Coronary artery (tissue), 2 donors: ENCODE results near the gene DCLK1.

Experiments
- DNase-seq: peaks from one replicate; pipeline ENCODE4 v3.0.0-alpha.2; 2017; ENCODE audit warnings: low spot score
- H3K27ac ChIP-seq, 2 donors: fragments of 200-600 bp; sonication (generic); one replicate each; pipeline ENCODE4 v1.5.1; 2016 to 2019
- H3K4me3 ChIP-seq: fragments of 200-600 bp; sonication (generic); 2 replicates; pipeline ENCODE4 v1.5.1; 2016; ENCODE audit warnings: mild to moderate bottlenecking, moderate library complexity
- TF ChIP-seq, protein P1 (sequence below): fragments of 200-600 bp; sonication (generic); IDR thresholded peaks from one replicate; pipeline ENCODE4 v1.5.1; 2019; ENCODE audit warnings: antibody characterized with exemption

DCLK1 gene

DNA sequence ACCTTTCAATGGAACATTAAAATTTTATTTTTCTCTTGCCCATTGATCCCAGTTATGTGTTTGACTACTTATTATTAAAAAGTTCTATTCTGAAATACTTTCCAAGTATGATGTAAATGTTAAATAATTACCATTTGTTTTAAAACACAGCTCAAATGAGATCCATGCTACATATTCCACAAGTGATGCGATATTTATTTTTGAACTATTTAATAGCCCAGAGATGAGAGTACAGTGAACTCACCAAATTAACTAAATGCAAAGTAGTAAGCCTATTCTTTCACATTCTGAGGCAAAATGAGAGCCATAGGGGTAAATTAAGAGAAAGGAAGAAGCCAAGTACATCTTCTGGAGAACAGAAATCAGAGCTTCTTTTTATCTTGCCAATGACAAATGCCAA lies 1.2 kb upstream of the DCLK1 start:
- H3K27ac ChIP-seq, result peak overlapping the region in 1 of 2 donors; percentile 71
- no peak for DNase-seq
- TF ChIP-seq, protein P1, sequence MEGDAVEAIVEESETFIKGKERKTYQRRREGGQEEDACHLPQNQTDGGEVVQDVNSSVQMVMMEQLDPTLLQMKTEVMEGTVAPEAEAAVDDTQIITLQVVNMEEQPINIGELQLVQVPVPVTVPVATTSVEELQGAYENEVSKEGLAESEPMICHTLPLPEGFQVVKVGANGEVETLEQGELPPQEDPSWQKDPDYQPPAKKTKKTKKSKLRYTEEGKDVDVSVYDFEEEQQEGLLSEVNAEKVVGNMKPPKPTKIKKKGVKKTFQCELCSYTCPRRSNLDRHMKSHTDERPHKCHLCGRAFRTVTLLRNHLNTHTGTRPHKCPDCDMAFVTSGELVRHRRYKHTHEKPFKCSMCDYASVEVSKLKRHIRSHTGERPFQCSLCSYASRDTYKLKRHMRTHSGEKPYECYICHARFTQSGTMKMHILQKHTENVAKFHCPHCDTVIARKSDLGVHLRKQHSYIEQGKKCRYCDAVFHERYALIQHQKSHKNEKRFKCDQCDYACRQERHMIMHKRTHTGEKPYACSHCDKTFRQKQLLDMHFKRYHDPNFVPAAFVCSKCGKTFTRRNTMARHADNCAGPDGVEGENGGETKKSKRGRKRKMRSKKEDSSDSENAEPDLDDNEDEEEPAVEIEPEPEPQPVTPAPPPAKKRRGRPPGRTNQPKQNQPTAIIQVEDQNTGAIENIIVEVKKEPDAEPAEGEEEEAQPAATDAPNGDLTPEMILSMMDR, result no peak
- no peak overlapping the region for H3K4me3 ChIP-seq

DNA sequence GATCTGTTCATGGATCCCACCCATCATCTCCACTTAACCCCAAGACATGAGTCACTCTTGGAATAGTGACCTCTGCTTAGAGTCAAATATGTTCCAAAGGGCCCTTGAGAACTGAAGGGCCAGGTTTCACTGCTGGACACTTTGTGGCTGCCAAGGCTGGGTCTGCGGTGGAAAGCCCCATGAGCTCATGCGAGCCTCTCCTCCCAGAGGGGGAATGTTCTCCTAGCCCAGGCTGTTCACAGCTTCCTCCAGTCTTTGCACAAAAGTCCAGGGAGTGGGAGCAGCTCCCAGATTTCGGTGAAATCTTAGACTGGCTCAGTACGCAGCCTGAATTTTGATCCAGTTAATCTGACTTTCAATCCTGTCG lies 732 bp upstream of the DCLK1 start:
- peak; percentile 82 for DNase-seq
- Histone ChIP-seq H3K27ac (peak overlapping the region; percentile 27 to 71), H3K4me3 (peak overlapping the region; percentile 79)
- TF ChIP-seq, protein P1, result no peak

DNA sequence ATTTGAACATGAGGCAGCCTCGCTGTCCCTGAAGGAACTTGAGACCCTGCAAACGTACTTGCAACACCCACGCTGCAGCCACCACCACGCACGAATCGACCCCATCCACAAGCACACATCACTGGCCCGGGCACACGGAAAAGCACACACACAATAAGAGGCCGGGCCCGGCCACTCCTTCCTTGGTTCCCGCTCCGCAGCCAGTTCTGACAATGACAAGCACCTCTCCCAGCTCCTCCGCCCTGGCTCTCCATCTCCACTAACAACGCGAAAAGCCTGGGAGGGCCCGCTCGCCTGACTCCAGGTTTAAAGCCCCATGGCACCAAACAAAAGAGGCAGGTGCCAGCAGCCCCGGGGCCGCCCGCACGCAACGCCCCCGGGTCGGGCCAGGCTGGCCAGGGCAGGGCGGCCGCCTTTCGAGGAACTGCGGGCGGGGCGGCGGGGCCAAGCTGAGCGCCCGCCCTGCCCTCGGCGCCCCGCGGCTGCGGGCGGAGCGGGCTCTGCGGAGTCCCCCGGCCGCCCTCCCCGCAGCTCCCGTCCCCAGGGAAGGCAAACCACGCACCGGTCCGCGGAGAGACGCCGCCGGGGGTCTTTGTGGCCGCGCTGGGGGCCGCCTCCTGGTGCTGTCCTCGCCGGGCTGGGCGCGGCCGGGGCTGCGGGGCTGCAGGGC lies 495 bp downstream of the DCLK1 start:
- TF ChIP-seq, protein P1, result no peak
- Histone ChIP-seq H3K27ac (peak overlapping the region; percentile 27 to 71), H3K4me3 (peak overlapping the region; percentile 79)
- no peak for DNase-seq

DNA sequence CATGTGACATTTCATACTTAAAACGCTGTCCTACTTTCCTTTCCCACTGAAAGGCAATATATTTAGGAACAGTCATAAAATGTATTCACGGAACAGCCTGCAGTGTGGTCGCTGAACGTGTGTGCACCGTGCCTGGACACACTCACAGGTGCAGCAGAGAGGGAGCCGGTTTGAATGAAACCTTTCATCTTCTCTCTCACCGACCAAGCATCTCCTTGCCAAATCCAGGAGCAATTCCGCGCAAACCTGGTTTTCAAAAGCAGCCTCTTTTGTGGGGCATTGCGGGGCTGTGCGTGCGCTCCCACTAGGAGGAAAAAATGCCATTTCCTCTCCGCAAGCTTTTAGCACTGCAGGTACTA lies 1.0 kb downstream of the DCLK1 start:
- Histone ChIP-seq H3K27ac (peak overlapping the region in 1 of 2 donors; percentile 71), H3K4me3 (peak overlapping the region; percentile 79)
- TF ChIP-seq, protein P1, result no peak
- DNase-seq, result no peak

DNA sequence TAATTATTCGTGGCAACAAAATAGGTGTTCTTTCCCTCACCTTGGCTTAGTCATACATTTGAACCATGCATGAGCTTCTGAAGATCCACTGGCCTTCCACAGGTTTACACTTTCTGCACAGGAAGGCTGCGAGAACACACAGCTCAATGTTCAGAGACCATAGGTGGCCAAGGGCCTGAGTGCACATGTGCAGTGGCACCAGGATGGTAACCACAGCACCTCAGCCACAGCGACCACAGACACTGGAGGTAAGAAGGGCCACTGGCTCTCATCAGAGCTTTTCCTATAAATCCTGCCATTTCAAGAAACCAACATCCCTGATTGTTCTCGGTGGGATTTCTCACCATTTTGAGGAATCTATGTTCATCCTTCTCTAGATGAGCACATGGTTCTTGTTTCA lies 1.6 kb downstream of the DCLK1 start:
- TF ChIP-seq, protein P1, result no peak
- no peak overlapping the region for H3K4me3 ChIP-seq
- no peak overlapping the region for H3K27ac ChIP-seq
- no peak for DNase-seq

DNA sequence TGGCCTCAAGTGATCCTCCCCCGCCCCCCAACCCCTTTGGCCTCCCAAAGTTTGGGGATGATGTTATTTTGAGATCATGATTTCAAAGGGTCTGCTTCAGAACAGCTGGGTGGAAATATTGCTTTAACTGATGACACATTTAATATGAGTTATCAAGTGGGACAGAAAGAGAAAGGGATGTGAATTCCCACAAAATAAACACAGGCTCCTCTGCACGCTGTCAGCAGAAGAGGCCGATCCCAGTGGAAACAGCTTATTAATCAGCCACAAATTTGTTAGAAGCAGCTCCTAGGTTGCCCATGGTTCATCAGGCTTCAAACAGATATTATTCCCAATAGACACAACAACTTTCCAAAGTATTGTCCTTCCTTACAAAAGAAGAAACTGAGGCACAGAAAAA lies 4.7 kb downstream of the DCLK1 start:
- no peak for DNase-seq
- Histone ChIP-seq H3K4me3 (no peak overlapping the region), H3K27ac (no peak overlapping the region)
- TF ChIP-seq, protein P1, result no peak

DNA sequence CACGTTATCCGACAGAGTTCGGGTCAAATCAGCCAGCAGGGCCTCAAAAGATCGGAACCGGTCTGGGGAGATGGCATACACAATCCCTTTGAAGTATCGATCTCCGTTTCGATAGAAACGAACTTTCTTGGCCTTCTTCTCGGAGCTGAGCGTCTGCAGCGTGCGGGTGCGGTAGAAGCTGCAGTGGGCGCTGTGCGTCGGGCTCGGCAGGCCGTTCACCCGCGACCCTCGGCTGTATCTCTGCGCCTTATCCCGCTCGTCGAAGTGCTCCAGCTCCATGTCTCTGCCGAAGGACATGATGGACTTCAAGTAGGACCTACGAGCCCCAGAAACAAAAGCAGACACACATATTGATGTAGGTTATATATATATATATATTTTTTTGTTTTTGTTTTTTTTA lies 5.3 kb downstream of the DCLK1 start:
- Histone ChIP-seq H3K27ac (no peak overlapping the region), H3K4me3 (no peak overlapping the region)
- DNase-seq, result no peak
- TF ChIP-seq, protein P1, result no peak
